ENCODE measurements around the gene CMBL.

GRCh38 chr5:10311595-10312425 lies 4.1 kb upstream of the CMBL start:
- TF ChIP-seq CTCF (conservative IDR thresholded peaks at IDR 0.05; ENCODE audit: low read length) (no peak), EZH2phosphoT487 (IDR thresholded peaks at IDR 0.05; ENCODE audit: borderline replicate concordance) (no peak)
